Activated naive CD8-positive, alpha-beta T cell treated with anti-CD3 and anti-CD28 coated beads, Interleukin-2, amount 10 ng/mL, durations not matched to agents 7 days and 5 days (primary cell): ENCODE results near the gene ELF1. TPM values are rescaled to one million over a fixed set of nuclear protein-coding genes. Genes with fewer than 3 reads are reported as not detected.

Experiments
- ATAC-seq: fragments of 150-1000 bp; cut with Tn5 transposase; one replicate; pipeline ENCODE4 v1.10.0; 2021; ENCODE audit warnings: low read depth, moderate library complexity
- POLR2A ChIA-PET: fragments of 350-600 bp; sonication (Branson Sonifier 250); formaldehyde crosslinking; loops from one replicate; lab custom pipeline; 2021; ENCODE audit warnings: antibody characterized with exemption; lab: Charles Lee
- DNase-seq: peaks from one replicate; pipeline ENCODE4 v3.0.0; 2021
- H3K27ac Mint-ChIP-seq: one replicate; pipeline ENCODE4 v1.8.0; 2022; ENCODE audit warnings: mild to moderate bottlenecking, mixed read lengths
- H3K27me3 Mint-ChIP-seq: one replicate; pipeline ENCODE4 v1.8.0; 2022; ENCODE audit warnings: mild to moderate bottlenecking, moderate library complexity, mixed read lengths
- H3K36me3 Mint-ChIP-seq: one replicate; pipeline ENCODE4 v1.8.0; 2021; ENCODE audit warnings: mild to moderate bottlenecking, mixed read lengths
- H3K4me1 Mint-ChIP-seq: one replicate; pipeline ENCODE4 v1.8.0; 2021; ENCODE audit warnings: mixed read lengths
- H3K4me3 Mint-ChIP-seq: one replicate; pipeline ENCODE4 v1.8.0; 2022; ENCODE audit warnings: mild to moderate bottlenecking, moderate library complexity, mixed read lengths
- H3K9me3 Mint-ChIP-seq: one replicate; pipeline ENCODE4 v1.8.0; 2021; ENCODE audit warnings: mixed read lengths
- total RNA-seq, 2 experiments: library from RNA; stranded (reverse); gene quantifications; one replicate each; pipeline ENCODE4 v1.2.3, GENCODE V29; 2021

The ELF1 gene
- total RNA-seq, 2 experiments from 2014 or later: 134 to 142 TPM

- POLR2A ChIA-PET: interaction anchor here (1.0 to 1.8 kb wide), 3 partner anchors 10 to 65 kb away, joined by 3 to 6 read pairs (median 3); no protein-coding TSS in a partner anchor
- no peak overlapping the region for H3K4me3 Mint-ChIP-seq
Observed at GRCh38 chr13:40995997-40996396, 23.1 kb downstream of the ELF1 start.

GRCh38 chr13:40994581-40995230 lies 24.4 kb downstream of the ELF1 start:
- H3K4me3 Mint-ChIP-seq: peak overlapping the region; percentile 73
- H3K27ac Mint-ChIP-seq: peak overlapping the region; percentile 81
- DNase-seq (no peak), ATAC-seq (peak; percentile 43)
- peaks cover 65% of the 10 kb centered on the region for H3K4me1 Mint-ChIP-seq
- no peaks in the 10 kb centered on the region for H3K27me3 Mint-ChIP-seq
- H3K36me3 Mint-ChIP-seq: peaks cover 29% of the 10 kb centered on the region
- H3K9me3 Mint-ChIP-seq: no peaks in the 10 kb centered on the region
- POLR2A ChIA-PET: interaction anchor here (0.7 to 1.8 kb wide), 2 partner anchors 9 to 68 kb away, joined by 3 to 6 read pairs; no protein-coding TSS in a partner anchor

More at GRCh38 chr13:40995997-40996396, 23.1 kb downstream of the ELF1 start:
- Mint-ChIP-seq H3K27ac (no peak overlapping the region), H3K27me3 (no peaks in the 10 kb centered on the region), H3K9me3 (no peaks in the 10 kb centered on the region), H3K36me3 (peaks cover 29% of the 10 kb centered on the region), H3K4me1 (peaks cover 63% of the 10 kb centered on the region)
- no peak for DNase-seq
- ATAC-seq: no peak

GRCh38 chr13:40993987-40994386 lies 25.1 kb downstream of the ELF1 start:
- Mint-ChIP-seq H3K36me3 (peaks cover 23% of the 10 kb centered on the region), H3K27me3 (no peaks in the 10 kb centered on the region), H3K4me1 (peaks cover 61% of the 10 kb centered on the region), H3K27ac (peak overlapping the region; percentile 44), H3K4me3 (peak overlapping the region; percentile 73), H3K9me3 (no peaks in the 10 kb centered on the region)
- ATAC-seq (no peak), DNase-seq (no peak)
- POLR2A ChIA-PET: interaction anchor here (1.4 kb wide), 1 partner anchor 21 kb away, joined by 4 read pairs; no protein-coding TSS in a partner anchor

- Mint-ChIP-seq H3K27ac (peak overlapping the region; percentile 72), H3K27me3 (no peaks in the 10 kb centered on the region), H3K9me3 (no peaks in the 10 kb centered on the region), H3K4me1 (peaks cover 61% of the 10 kb centered on the region), H3K4me3 (peak overlapping the region; percentile 41), H3K36me3 (peaks cover 26% of the 10 kb centered on the region)
- no peak for DNase-seq
- ATAC-seq: peak; percentile 32
- POLR2A ChIA-PET: interaction anchor here (1.0 to 1.4 kb wide), 4 partner anchors 10 to 26 kb away, joined by 3 to 5 read pairs (median 4); partner anchors contain the start of gene ELF1
Observed at GRCh38 chr13:40992678-40993518, 26.2 kb downstream of the ELF1 start.

GRCh38 chr13:40987606-40988280 lies 31.4 kb downstream of the ELF1 start:
- DNase-seq (no peak), ATAC-seq (no peak)
- Mint-ChIP-seq H3K4me3 (no peak overlapping the region), H3K4me1 (peaks cover 55% of the 10 kb centered on the region), H3K9me3 (no peaks in the 10 kb centered on the region), H3K27me3 (no peaks in the 10 kb centered on the region), H3K36me3 (peaks cover 9% of the 10 kb centered on the region), H3K27ac (peak overlapping the region; percentile 13)
- POLR2A ChIA-PET: interaction anchor here (3.8 kb wide), 1 partner anchor 18 kb away, joined by 18 read pairs; no protein-coding TSS in a partner anchor

- Mint-ChIP-seq H3K27me3 (no peaks in the 10 kb centered on the region), H3K4me1 (peaks cover 53% of the 10 kb centered on the region), H3K36me3 (peaks cover 16% of the 10 kb centered on the region), H3K9me3 (no peaks in the 10 kb centered on the region), H3K4me3 (peak overlapping the region; percentile 84), H3K27ac (peak overlapping the region; percentile 94)
- ATAC-seq: no peak
- DNase-seq: no peak
- POLR2A ChIA-PET: interaction anchor here (0.7 to 3.8 kb wide), 6 partner anchors 9 to 33 kb away, joined by 3 to 18 read pairs (median 6); partner anchors contain the start of gene ELF1
Observed at GRCh38 chr13:40986101-40986856, 32.8 kb downstream of the ELF1 start.

- peak overlapping the region; percentile 84 for H3K4me3 Mint-ChIP-seq
- no peaks in the 10 kb centered on the region for H3K9me3 Mint-ChIP-seq
- DNase-seq: no peak
- H3K36me3 Mint-ChIP-seq: peaks cover 18% of the 10 kb centered on the region
- POLR2A ChIA-PET: interaction anchor here (0.5 to 3.8 kb wide), 7 partner anchors 10 to 64 kb away, joined by 3 to 18 read pairs (median 5); partner anchors contain the start of gene ELF1
- H3K27me3 Mint-ChIP-seq: no peaks in the 10 kb centered on the region
- H3K27ac Mint-ChIP-seq: peak overlapping the region; percentile 94
- H3K4me1 Mint-ChIP-seq: peaks cover 50% of the 10 kb centered on the region
- ATAC-seq: no peak
Observed at GRCh38 chr13:40985381-40986100, 33.6 kb downstream of the ELF1 start.

GRCh38 chr13:40984668-40985366 lies 34.3 kb downstream of the ELF1 start:
- Mint-ChIP-seq H3K9me3 (no peaks in the 10 kb centered on the region), H3K4me3 (peak overlapping the region; percentile 84), H3K27ac (peak overlapping the region; percentile 94), H3K27me3 (no peaks in the 10 kb centered on the region), H3K4me1 (peaks cover 54% of the 10 kb centered on the region), H3K36me3 (peaks cover 25% of the 10 kb centered on the region)
- peak; percentile 41 for ATAC-seq
- POLR2A ChIA-PET: interaction anchor here (0.5 to 3.8 kb wide), 6 partner anchors 11 to 63 kb away, joined by 3 to 18 read pairs (median 6); partner anchors contain the start of gene ELF1
- DNase-seq: no peak

GRCh38 chr13:40983725-40984667 lies 35.1 kb downstream of the ELF1 start:
- Mint-ChIP-seq H3K36me3 (peaks cover 28% of the 10 kb centered on the region), H3K4me1 (peaks cover 59% of the 10 kb centered on the region), H3K27ac (peak overlapping the region; percentile 94), H3K4me3 (peak overlapping the region; percentile 90), H3K9me3 (no peaks in the 10 kb centered on the region), H3K27me3 (no peaks in the 10 kb centered on the region)
- DNase-seq: no peak
- no peak for ATAC-seq
- POLR2A ChIA-PET: interaction anchor here (1.0 to 3.8 kb wide), 4 partner anchors 9 to 62 kb away, joined by 3 to 18 read pairs (median 10); partner anchors contain the start of gene ELF1

- no peak for ATAC-seq
- peak overlapping the region; percentile 90 for H3K4me3 Mint-ChIP-seq
- no peaks in the 10 kb centered on the region for H3K27me3 Mint-ChIP-seq
- peaks cover 24% of the 10 kb centered on the region for H3K36me3 Mint-ChIP-seq
- H3K9me3 Mint-ChIP-seq: no peaks in the 10 kb centered on the region
- POLR2A ChIA-PET: interaction anchor here (1.0 kb wide), 1 partner anchor 10 kb away, joined by 3 read pairs; no protein-coding TSS in a partner anchor
- peaks cover 60% of the 10 kb centered on the region for H3K4me1 Mint-ChIP-seq
- DNase-seq: no peak
- H3K27ac Mint-ChIP-seq: peak overlapping the region; percentile 92
Observed at GRCh38 chr13:40983259-40983658, 35.9 kb downstream of the ELF1 start.
